GM19467 (cell line): ENCODE data around the gene CARD19.
"Not testable (repeated sequence)": the region's sequence is repeated elsewhere in the genome, so short reads cannot be mapped to it uniquely, and the experiment has no call there.

Experiments
- ATAC-seq: cut with Tn5 transposase; IDR thresholded peaks from one replicate; pipeline ENCODE4 v1.9.1; 2021; ENCODE audit warnings: mild to moderate bottlenecking, moderate library complexity; ENCODE audit not compliant: unreplicated experiment

Gene CARD19

GRCh38 chr9:93099551-93100275 lies 3.7 kb downstream of the CARD19 start:
- ATAC-seq: no peak

- no peak for ATAC-seq
Observed at GRCh38 chr9:93100276-93100636, 4.2 kb downstream of the CARD19 start.

GRCh38 chr9:93101086-93101485 lies 5.1 kb downstream of the CARD19 start:
- ATAC-seq: not testable (repeated sequence)

DNA sequence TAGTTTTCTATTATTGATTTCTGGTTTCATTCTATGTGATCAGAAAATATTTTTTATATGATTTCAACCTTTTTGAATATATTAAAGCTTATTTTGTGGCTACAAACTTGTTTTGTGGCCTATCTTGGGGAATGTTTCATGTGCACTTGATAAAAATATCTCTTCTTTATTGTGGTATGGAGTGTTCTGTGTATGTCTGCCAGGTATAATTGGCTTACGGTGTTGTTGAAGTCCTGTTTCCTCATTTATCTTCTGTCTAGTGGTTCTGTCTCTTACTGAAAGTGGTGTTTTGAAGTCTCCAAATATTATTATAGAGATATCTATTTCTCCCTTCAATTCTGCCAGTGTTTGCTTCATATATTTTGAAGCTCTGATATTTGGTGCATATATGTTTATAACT lies 9.6 kb downstream of the CARD19 start:
- ATAC-seq: no peak

- ATAC-seq: no peak
Observed at GRCh38 chr9:93107151-93107824, 11.3 kb downstream of the CARD19 start.

GRCh38 chr9:93107825-93108161 lies 11.8 kb downstream of the CARD19 start:
- no peak for ATAC-seq

DNA sequence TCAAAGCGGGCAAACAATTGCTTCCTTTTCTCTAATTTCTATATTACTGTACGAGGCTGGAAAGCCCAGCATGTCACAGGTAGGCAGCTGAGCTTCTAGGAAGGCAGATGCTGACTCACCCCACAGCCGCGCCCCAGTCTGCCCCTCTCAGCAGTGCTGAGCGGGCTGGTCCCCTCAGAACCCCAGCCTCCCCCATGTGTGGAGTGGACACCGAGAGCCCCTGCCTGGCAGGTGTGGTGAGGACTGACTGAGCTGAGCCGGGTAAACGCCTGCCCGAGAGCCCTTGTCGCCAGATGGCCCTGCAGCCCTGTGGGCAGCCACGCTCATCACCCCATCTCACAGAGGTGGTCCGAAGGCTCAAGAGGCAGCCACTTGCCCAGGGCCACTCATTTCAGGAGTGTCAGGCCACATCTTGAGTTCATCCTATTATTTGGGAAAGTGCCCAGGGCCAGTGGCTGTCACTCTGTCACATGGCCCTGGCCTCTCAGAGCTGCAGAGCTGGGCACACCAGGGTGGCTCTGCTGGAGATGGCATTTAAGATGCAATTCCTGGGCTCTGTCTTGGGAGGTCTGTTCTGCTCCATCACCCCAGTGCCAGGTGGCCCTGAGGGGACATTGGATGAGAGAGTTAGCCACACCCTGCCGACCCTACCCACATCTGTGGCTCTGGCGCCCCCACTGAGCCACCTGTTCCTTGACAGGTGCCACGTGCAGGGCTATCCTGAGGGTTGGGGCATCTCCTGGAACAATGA lies 12.4 kb downstream of the CARD19 start:
- ATAC-seq: no peak

GRCh38 chr9:93110311-93110855 lies 14.4 kb downstream of the CARD19 start:
- ATAC-seq: no peak

- no peak for ATAC-seq
Observed at GRCh38 chr9:93111001-93111370, 15.0 kb downstream of the CARD19 start.

DNA sequence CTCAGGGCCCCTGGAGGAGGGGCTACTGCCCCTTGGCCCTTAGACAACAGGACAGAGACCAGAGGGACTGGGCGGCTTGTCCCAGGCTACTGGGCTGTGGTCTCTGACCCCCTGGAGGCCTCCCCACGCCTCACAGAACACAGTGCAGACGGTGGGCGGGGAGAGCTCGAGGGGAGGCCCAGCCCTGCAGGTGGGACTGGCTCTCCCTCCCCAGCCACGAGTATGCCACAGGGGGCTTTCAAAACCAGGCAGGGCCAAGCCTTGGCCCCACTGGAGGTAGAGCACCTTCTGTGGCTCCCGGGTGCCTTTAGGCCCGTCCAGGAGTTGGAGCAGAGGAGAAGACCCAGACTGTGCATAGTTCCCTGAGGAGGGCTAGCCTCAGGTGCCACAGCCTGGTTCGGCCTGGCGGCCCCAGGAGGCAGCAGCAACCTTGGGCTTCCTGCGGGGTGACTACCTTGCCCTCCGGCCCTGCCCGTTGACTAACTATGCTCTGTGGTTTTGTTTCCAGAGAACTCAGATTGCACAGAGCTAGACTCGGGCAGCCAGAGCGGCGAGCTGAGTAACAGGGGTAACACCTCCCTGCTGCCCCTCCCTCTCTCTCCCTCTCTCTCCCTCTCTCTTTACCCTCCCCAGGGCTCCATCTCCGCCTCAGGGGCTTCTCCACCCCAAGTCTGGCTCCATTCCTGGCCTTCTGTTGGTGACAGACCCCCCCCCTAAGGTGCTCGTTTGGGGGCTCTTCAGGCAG lies 15.5 kb downstream of the CARD19 start:
- no peak for ATAC-seq

DNA sequence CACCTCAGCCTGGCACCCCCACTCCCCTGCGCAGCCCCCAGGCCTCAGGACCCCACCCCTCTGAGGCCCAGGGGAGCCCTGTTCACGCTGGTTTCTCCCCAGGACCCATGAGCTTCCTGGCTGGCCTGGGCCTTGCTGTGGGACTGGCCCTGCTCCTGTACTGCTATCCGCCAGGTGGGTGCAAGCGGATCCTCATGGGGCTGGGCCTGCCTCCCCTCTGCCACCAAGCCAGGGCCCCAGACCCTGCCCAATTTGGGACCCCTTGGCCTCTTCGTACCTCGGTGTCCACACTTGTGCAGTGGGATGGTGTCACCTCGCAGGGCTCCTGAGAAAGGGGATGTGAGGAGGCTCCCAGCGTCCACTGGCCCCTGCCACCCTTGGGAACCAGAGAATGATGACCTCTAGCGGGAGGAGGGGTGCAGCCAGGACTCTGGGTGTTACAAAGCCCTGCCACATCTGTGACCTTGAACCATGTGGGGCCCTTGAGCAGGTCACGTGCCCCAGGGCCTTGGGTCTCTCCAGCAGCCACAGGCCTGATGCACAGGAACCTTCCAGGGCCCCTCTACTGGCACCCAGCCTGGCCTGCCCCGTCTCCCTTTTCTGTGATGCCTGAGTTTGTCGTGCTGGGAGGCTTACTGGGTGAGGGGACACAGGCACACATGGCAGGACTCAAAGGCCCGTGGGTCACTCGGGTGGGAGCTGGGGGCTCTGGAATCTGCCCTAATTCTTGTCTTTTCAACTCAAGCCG lies 16.3 kb downstream of the CARD19 start:
- ATAC-seq: no peak

GRCh38 chr9:93112864-93113389 lies 16.9 kb downstream of the CARD19 start:
- ATAC-seq: no peak

GRCh38 chr9:93114169-93114983 lies 18.4 kb downstream of the CARD19 start:
- no peak for ATAC-seq

DNA sequence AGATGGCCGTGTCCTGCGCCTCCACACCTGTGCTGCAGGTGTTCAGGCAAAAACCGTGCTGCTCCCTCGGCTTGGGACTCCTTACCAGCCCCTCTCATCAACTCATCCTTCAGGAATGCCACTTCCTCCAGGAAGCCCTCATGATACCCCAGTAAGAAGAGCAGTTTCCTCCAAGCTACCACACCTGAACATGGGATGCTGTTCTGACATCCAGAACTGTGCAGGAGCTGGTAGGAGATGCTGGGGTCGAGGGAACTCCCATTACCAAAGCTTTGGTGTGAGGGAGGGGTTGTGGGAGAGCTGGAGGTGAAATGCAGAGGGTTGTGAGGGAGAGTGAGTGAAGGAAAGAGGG lies 18.9 kb downstream of the CARD19 start:
- ATAC-seq: no peak

- no peak for ATAC-seq
Observed at GRCh38 chr9:93115486-93116071, 19.6 kb downstream of the CARD19 start.

- no peak for ATAC-seq
Observed at GRCh38 chr9:93116072-93116961, 20.3 kb downstream of the CARD19 start.

- not testable (repeated sequence) for ATAC-seq
Observed at GRCh38 chr9:93117521-93117920, 21.5 kb downstream of the CARD19 start.
